ENCODE results near the gene TMEM92.
A peak's percentile ranks its signal among the peaks of the same experiment; 100 is the strongest.

The TMEM92 gene

GRCh38 chr17:50255766-50256635 lies 18.3 kb upstream of the TMEM92 start:
- Histone ChIP-seq H3K4me3 (ENCODE audit: low read length in 2 of 2) (no peak overlapping the region), H3K4me1 (ENCODE audit: control insufficient read depth, insufficient read depth, low read length) (peaks cover 45% of the 10 kb centered on the region), H3K36me3 (ENCODE audit: control insufficient read depth in 2 of 2, insufficient read depth in 2 of 2, low read length in 2 of 2) (no peaks in the 10 kb centered on the region), H3K9ac (ENCODE audit: low read length in 2 of 2) (no peak overlapping the region), H3K9me3 (ENCODE audit: control insufficient read depth in 2 of 2, low read length in 2 of 2) (no peaks in the 10 kb centered on the region), H3K27ac (ENCODE audit: low read length) (no peak overlapping the region), H3K27me3 (ENCODE audit: control insufficient read depth in 1 of 2, insufficient read depth in 2 of 2, low read length in 2 of 2) (no peaks in the 10 kb centered on the region)

GRCh38 chr17:50256826-50257618 lies 17.2 kb upstream of the TMEM92 start:
- H3K27me3 ChIP-seq (ENCODE audit: control insufficient read depth in 1 of 2, insufficient read depth in 2 of 2, low read length in 2 of 2): no peaks in the 10 kb centered on the region
- H3K9ac ChIP-seq (ENCODE audit: low read length in 2 of 2): peak overlapping the region; percentile 52 to 58
- no peaks in the 10 kb centered on the region for H3K36me3 ChIP-seq (ENCODE audit: control insufficient read depth in 2 of 2, insufficient read depth in 2 of 2, low read length in 2 of 2)
- no peaks in the 10 kb centered on the region for H3K9me3 ChIP-seq (ENCODE audit: control insufficient read depth in 2 of 2, low read length in 2 of 2)
- peak overlapping the region; percentile 90 for H3K27ac ChIP-seq (ENCODE audit: low read length)
- H3K4me3 ChIP-seq (ENCODE audit: low read length in 2 of 2): peak overlapping the region in 1 of 2 donors; percentile 40
- H3K4me1 ChIP-seq (ENCODE audit: control insufficient read depth, insufficient read depth, low read length): peaks cover 46% of the 10 kb centered on the region

- H3K9ac ChIP-seq (ENCODE audit: low read length in 2 of 2): peak overlapping the region; percentile 52 to 58
- peaks cover 46% of the 10 kb centered on the region for H3K4me1 ChIP-seq (ENCODE audit: control insufficient read depth, insufficient read depth, low read length)
- H3K4me3 ChIP-seq (ENCODE audit: low read length in 2 of 2): peak overlapping the region in 1 of 2 donors; percentile 40
- H3K27me3 ChIP-seq (ENCODE audit: control insufficient read depth in 1 of 2, insufficient read depth in 2 of 2, low read length in 2 of 2): no peaks in the 10 kb centered on the region
- peak overlapping the region; percentile 90 for H3K27ac ChIP-seq (ENCODE audit: low read length)
- H3K36me3 ChIP-seq (ENCODE audit: control insufficient read depth in 2 of 2, insufficient read depth in 2 of 2, low read length in 2 of 2): no peaks in the 10 kb centered on the region
- H3K9me3 ChIP-seq (ENCODE audit: control insufficient read depth in 2 of 2, low read length in 2 of 2): no peaks in the 10 kb centered on the region
These were observed 16.5 kb upstream of the TMEM92 start for GRCh38 chr17:50257676-50258224.

- Histone ChIP-seq H3K4me1 (ENCODE audit: control insufficient read depth, insufficient read depth, low read length) (peaks cover 54% of the 10 kb centered on the region), H3K36me3 (ENCODE audit: control insufficient read depth in 2 of 2, insufficient read depth in 2 of 2, low read length in 2 of 2) (no peaks in the 10 kb centered on the region), H3K9ac (ENCODE audit: low read length in 2 of 2) (peak overlapping the region in 1 of 2 donors; percentile 49), H3K4me3 (ENCODE audit: low read length in 2 of 2) (peak overlapping the region in 1 of 2 donors; percentile 40), H3K9me3 (ENCODE audit: control insufficient read depth in 2 of 2, low read length in 2 of 2) (no peaks in the 10 kb centered on the region), H3K27me3 (ENCODE audit: control insufficient read depth in 1 of 2, insufficient read depth in 2 of 2, low read length in 2 of 2) (no peaks in the 10 kb centered on the region), H3K27ac (ENCODE audit: low read length) (peak overlapping the region; percentile 90)
These were observed 15.4 kb upstream of the TMEM92 start for GRCh38 chr17:50258647-50259476.

- peak overlapping the region; percentile 21 to 49 for H3K9ac ChIP-seq (ENCODE audit: low read length in 2 of 2)
- H3K4me1 ChIP-seq (ENCODE audit: control insufficient read depth, insufficient read depth, low read length): peaks cover 62% of the 10 kb centered on the region
- peak overlapping the region in 1 of 2 donors; percentile 40 for H3K4me3 ChIP-seq (ENCODE audit: low read length in 2 of 2)
- H3K9me3 ChIP-seq (ENCODE audit: control insufficient read depth in 2 of 2, low read length in 2 of 2): no peaks in the 10 kb centered on the region
- no peaks in the 10 kb centered on the region for H3K27me3 ChIP-seq (ENCODE audit: control insufficient read depth in 1 of 2, insufficient read depth in 2 of 2, low read length in 2 of 2)
- H3K36me3 ChIP-seq (ENCODE audit: control insufficient read depth in 2 of 2, insufficient read depth in 2 of 2, low read length in 2 of 2): no peaks in the 10 kb centered on the region
- peak overlapping the region; percentile 90 for H3K27ac ChIP-seq (ENCODE audit: low read length)
These were observed 14.6 kb upstream of the TMEM92 start for GRCh38 chr17:50259477-50260324.

- H3K27ac ChIP-seq (ENCODE audit: low read length): peak overlapping the region; percentile 90
- H3K9me3 ChIP-seq (ENCODE audit: control insufficient read depth in 2 of 2, low read length in 2 of 2): no peaks in the 10 kb centered on the region
- no peaks in the 10 kb centered on the region for H3K36me3 ChIP-seq (ENCODE audit: control insufficient read depth in 2 of 2, insufficient read depth in 2 of 2, low read length in 2 of 2)
- no peak overlapping the region for H3K4me3 ChIP-seq (ENCODE audit: low read length in 2 of 2)
- H3K9ac ChIP-seq (ENCODE audit: low read length in 2 of 2): no peak overlapping the region
- no peaks in the 10 kb centered on the region for H3K27me3 ChIP-seq (ENCODE audit: control insufficient read depth in 1 of 2, insufficient read depth in 2 of 2, low read length in 2 of 2)
- H3K4me1 ChIP-seq (ENCODE audit: control insufficient read depth, insufficient read depth, low read length): peaks cover 70% of the 10 kb centered on the region
These were observed 13.8 kb upstream of the TMEM92 start for GRCh38 chr17:50260501-50260911.

- no peak overlapping the region for H3K9ac ChIP-seq (ENCODE audit: low read length in 2 of 2)
- H3K36me3 ChIP-seq (ENCODE audit: control insufficient read depth in 2 of 2, insufficient read depth in 2 of 2, low read length in 2 of 2): no peaks in the 10 kb centered on the region
- no peaks in the 10 kb centered on the region for H3K27me3 ChIP-seq (ENCODE audit: control insufficient read depth in 1 of 2, insufficient read depth in 2 of 2, low read length in 2 of 2)
- H3K4me1 ChIP-seq (ENCODE audit: control insufficient read depth, insufficient read depth, low read length): peaks cover 78% of the 10 kb centered on the region
- H3K9me3 ChIP-seq (ENCODE audit: control insufficient read depth in 2 of 2, low read length in 2 of 2): no peaks in the 10 kb centered on the region
- peak overlapping the region; percentile 90 for H3K27ac ChIP-seq (ENCODE audit: low read length)
- no peak overlapping the region for H3K4me3 ChIP-seq (ENCODE audit: low read length in 2 of 2)
These were observed 13.0 kb upstream of the TMEM92 start for GRCh38 chr17:50261051-50261915.

GRCh38 chr17:50262001-50262794 lies 12.1 kb upstream of the TMEM92 start:
- Histone ChIP-seq H3K36me3 (ENCODE audit: control insufficient read depth in 2 of 2, insufficient read depth in 2 of 2, low read length in 2 of 2) (no peaks in the 10 kb centered on the region), H3K9me3 (ENCODE audit: control insufficient read depth in 2 of 2, low read length in 2 of 2) (no peaks in the 10 kb centered on the region), H3K4me3 (ENCODE audit: low read length in 2 of 2) (no peak overlapping the region), H3K27ac (ENCODE audit: low read length) (peak overlapping the region; percentile 73), H3K27me3 (ENCODE audit: control insufficient read depth in 1 of 2, insufficient read depth in 2 of 2, low read length in 2 of 2) (no peaks in the 10 kb centered on the region), H3K4me1 (ENCODE audit: control insufficient read depth, insufficient read depth, low read length) (peaks cover 79% of the 10 kb centered on the region), H3K9ac (ENCODE audit: low read length in 2 of 2) (no peak overlapping the region)

Measured in stomach smooth muscle (tissue), 2 donors.